ENCODE results near the gene CCDC68.

The CCDC68 gene

GRCh38 chr18:55000529-55000928 lies 41.3 kb upstream of the CCDC68 start:
- H3K27me3 ChIP-seq, result no peaks in the 10 kb centered on the region
- H3K4me1 ChIP-seq (ENCODE audit: control insufficient read depth in 1 of 2, insufficient read depth in 1 of 2, low read depth in 1 of 2, low read length in 1 of 2), result no peaks in the 10 kb centered on the region
- no peaks in the 10 kb centered on the region for H3K36me3 ChIP-seq
- no peak overlapping the region for H3K27ac ChIP-seq
- no peak overlapping the region for H3K4me3 ChIP-seq (ENCODE audit: low read depth in 1 of 2, low read length in 1 of 2)
- no peaks in the 10 kb centered on the region for H3K9me3 ChIP-seq
- no peak for TF ChIP-seq CTCF (IDR thresholded peaks at IDR 0.05)

GRCh38 chr18:54999016-54999415 lies 39.8 kb upstream of the CCDC68 start:
- Histone ChIP-seq H3K36me3 (no peaks in the 10 kb centered on the region), H3K9me3 (no peaks in the 10 kb centered on the region), H3K4me1 (ENCODE audit: control insufficient read depth in 1 of 2, insufficient read depth in 1 of 2, low read depth in 1 of 2, low read length in 1 of 2) (no peaks in the 10 kb centered on the region), H3K27me3 (no peaks in the 10 kb centered on the region), H3K27ac (no peak overlapping the region), H3K4me3 (ENCODE audit: low read depth in 1 of 2, low read length in 1 of 2) (no peak overlapping the region)
- TF ChIP-seq CTCF (IDR thresholded peaks at IDR 0.05), result no peak

- TF ChIP-seq CTCF (IDR thresholded peaks at IDR 0.05), result no peak
- H3K4me1 ChIP-seq (ENCODE audit: control insufficient read depth in 1 of 2, insufficient read depth in 1 of 2, low read depth in 1 of 2, low read length in 1 of 2), result no peaks in the 10 kb centered on the region
- H3K9me3 ChIP-seq, result no peaks in the 10 kb centered on the region
- H3K36me3 ChIP-seq, result no peaks in the 10 kb centered on the region
- no peak overlapping the region for H3K4me3 ChIP-seq (ENCODE audit: low read depth in 1 of 2, low read length in 1 of 2)
- H3K27me3 ChIP-seq, result no peaks in the 10 kb centered on the region
- no peak overlapping the region for H3K27ac ChIP-seq
Measured at GRCh38 chr18:54995421-54996143, 36.3 kb upstream of the CCDC68 start.

- H3K27me3 ChIP-seq, result no peaks in the 10 kb centered on the region
- no peak overlapping the region for H3K27ac ChIP-seq
- H3K36me3 ChIP-seq, result no peaks in the 10 kb centered on the region
- TF ChIP-seq CTCF (IDR thresholded peaks at IDR 0.05), result no peak
- H3K4me3 ChIP-seq (ENCODE audit: low read depth in 1 of 2, low read length in 1 of 2), result no peak overlapping the region
- H3K4me1 ChIP-seq (ENCODE audit: control insufficient read depth in 1 of 2, insufficient read depth in 1 of 2, low read depth in 1 of 2, low read length in 1 of 2), result no peaks in the 10 kb centered on the region
- H3K9me3 ChIP-seq, result no peaks in the 10 kb centered on the region
Measured at GRCh38 chr18:54991981-54992380, 32.7 kb upstream of the CCDC68 start.

GRCh38 chr18:54984908-54985307 lies 25.6 kb upstream of the CCDC68 start:
- no peaks in the 10 kb centered on the region for H3K4me1 ChIP-seq (ENCODE audit: control insufficient read depth in 1 of 2, insufficient read depth in 1 of 2, low read depth in 1 of 2, low read length in 1 of 2)
- no peak overlapping the region for H3K27ac ChIP-seq
- H3K27me3 ChIP-seq, result no peaks in the 10 kb centered on the region
- no peak for TF ChIP-seq CTCF (IDR thresholded peaks at IDR 0.05)
- no peaks in the 10 kb centered on the region for H3K36me3 ChIP-seq
- H3K9me3 ChIP-seq, result no peaks in the 10 kb centered on the region
- H3K4me3 ChIP-seq (ENCODE audit: low read depth in 1 of 2, low read length in 1 of 2), result no peak overlapping the region
